HG03575 (cell line): ENCODE measurements around the gene TBC1D1.
"Not testable (repeated sequence)": the region's sequence is repeated elsewhere in the genome, so short reads cannot be mapped to it uniquely, and the experiment has no call there.

Experiments used
- ATAC-seq: cut with Tn5 transposase; IDR thresholded peaks from one replicate; pipeline ENCODE4 v1.9.1; 2021; ENCODE audit not compliant: unreplicated experiment, insufficient number of reproducible peaks, low FRiP score; ENCODE audit errors: extremely low read depth

The TBC1D1 gene

DNA sequence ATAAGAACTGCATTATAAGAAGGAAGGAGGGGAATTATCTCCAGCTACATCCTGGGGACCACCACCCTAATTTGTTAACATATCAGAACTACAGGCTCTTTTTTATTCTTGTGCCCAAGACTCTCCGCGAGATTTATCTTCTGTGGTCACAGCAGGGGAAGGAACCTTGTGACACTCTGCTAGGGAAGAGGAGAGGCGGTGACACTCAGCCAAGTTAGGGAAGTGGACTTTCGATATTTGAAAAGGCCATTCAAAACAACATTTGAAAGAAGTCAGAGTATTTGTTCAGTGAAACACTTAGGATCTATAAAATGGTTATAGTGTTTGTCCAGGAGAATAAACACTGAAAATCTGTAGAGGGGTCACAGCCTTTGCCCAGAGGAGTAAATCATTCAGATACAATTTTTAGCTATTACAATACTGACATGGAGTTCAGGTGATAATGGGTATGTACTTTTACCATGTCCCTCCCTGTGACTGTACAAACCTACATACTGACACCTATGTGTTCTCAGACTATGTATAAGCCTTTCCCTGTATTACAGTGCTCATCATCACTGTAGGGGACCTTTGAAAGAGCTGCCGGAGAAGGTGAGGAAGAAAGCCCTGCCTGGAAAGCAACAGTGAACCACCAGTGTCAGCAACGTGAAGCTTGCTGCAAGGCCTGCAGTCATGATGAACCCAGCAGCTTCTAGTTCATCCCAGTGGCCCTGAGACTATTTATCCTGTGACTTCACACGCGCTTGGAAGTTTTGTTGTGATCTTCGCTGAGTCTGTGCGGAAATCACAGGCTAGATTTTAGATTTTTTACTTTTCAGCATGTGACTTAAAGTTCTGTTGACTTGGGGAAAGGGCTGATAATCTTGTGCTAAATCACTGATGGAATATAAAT is 60.8 kb downstream of the TBC1D1 start:
- no peak for ATAC-seq

DNA sequence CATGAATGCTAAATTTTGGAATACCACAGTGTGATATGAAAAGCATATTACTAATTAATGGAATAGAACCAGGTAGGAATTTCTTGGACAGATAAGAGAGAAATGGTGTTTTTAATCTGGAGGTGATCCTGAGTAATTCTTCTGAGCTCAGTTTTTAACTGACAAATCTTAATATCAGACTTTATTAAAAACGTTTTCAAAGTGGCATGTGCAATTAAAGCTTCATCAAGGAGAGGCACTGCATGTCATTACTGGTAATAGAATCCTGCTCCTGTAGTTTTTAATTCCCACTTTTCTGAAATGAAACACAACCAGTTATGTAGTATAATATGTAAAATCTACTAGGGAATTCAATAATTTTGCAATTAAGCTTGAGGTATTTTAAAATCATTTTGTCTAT is 62.3 kb downstream of the TBC1D1 start:
- no peak for ATAC-seq

DNA sequence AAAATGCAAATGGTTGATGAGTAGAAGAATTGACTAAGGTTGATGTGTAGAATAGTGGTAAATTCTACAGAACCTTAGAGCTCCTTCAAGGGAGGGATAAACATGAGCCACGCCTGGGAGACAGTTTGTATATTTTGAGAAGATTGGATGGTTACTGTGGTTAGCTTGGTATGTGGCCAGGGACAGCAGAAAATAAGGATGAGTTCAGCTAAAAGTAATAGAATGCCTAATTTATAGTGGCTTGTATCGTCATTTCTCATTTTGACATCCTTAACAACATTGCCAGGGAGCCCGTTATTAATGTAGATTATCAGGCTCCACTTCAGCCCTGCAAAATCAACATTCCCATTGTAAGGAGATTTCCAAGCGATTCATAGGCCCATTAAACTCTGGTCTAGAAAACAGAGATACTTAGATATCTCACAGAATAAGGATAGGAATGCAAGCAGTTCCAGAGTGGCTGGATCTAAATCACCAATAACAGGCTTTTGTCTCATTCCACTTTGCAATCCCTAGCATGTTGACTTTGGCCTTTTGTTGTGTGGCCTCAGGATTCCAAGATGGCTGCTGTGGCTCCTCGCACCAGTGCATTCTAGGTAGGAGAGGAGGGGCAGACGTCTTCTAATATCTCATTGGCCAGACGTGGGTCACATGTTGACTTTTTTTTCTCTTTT is 62.9 kb downstream of the TBC1D1 start:
- ATAC-seq: no peak

DNA sequence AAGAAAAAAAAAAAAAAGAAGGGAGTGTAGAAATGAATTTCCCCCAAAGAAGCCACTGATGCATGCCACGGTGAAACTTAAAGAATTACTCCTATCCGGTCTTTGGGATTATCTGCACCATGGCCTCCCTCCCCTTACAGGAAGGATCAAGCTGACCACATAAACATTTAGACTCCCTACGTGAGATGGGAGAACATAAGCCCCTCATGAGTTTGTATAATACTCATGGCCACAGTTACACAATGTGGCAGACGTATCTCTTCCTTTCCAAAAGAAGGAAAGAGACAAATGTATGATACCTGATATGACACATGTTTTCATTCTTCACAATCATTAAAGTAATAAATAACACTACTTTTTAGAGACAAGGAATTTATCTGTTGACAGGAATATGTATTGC is 66.1 kb downstream of the TBC1D1 start:
- ATAC-seq: no peak

DNA sequence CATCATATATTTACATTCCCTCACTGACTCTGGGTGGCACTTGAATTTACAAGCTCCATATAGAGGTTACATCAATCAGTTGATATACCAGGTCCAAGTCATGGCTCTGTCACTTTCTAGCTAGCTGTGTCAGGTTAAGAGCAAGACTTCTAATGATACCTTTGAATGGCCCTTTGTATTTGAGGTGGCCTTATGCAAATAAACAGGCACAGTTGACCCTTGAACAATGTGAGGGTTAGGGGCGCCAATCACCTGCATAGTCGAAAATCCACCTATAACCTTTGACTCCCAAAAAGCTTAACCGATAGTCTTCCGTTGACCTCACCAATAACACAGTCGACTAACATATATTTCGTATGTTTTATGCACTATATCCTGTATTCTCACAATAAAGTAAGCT is 68.0 kb downstream of the TBC1D1 start:
- no peak for ATAC-seq

DNA sequence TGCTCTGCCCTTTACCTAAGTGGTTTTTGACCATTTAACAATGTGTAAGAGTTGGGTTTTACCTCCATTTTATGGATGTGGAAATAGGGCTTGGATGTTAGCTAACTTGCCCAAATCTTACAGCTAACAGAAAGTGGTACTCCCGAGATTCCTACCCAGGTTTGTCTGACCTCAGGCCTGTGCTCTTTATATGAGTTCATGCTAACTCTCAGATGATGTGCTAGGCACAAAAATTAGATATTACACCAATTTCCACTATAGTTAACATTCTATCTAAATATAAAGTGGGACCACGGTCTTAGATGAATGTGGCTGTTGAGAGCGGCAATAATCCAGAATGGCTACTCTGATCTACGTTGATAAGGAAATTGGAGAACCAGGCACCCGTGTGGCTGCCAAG is 69.2 kb downstream of the TBC1D1 start, which contains the start of gene PTTG2:
Gene PTTG2, plus strand, starts transcription at position 301 of the 400 bp plus-strand sequence. Its CDS starts 37 bp downstream, at position 338.
- ATAC-seq: no peak

DNA sequence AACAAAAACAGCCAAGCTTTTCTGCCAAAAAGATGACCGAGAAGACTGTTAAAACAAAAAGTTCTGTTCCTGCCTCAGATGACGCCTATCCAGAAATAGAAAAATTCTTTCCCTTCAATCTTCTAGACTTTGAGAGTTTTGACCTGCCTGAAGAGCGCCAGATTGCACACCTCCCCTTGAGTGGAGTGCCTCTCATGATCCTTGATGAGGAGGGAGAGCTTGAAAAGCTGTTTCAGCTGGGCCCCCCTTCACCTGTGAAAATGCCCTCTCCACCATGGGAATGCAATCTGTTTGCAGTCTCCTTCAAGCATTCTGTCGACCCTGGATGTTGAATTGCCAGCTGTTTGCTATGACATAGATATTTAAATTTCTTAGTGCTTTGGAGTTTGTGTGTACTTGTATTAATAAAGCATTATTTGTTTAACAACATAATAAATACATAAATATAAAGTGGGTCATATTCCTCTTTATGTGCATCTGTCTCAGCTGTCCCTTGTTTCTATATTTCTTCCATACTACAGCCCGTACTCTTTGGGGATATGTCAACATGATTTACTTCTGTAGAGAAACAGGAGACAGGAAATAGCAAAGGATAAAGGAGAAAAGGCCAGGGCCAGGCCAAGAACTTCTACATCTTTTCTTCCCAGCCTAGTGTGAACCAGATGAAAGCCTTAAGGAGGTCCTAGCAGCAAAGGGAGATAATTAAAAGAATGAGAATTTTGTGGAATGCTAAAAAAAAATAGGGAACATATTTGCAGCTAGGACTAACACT is 70.0 kb downstream of the TBC1D1 start:
- no peak for ATAC-seq

DNA sequence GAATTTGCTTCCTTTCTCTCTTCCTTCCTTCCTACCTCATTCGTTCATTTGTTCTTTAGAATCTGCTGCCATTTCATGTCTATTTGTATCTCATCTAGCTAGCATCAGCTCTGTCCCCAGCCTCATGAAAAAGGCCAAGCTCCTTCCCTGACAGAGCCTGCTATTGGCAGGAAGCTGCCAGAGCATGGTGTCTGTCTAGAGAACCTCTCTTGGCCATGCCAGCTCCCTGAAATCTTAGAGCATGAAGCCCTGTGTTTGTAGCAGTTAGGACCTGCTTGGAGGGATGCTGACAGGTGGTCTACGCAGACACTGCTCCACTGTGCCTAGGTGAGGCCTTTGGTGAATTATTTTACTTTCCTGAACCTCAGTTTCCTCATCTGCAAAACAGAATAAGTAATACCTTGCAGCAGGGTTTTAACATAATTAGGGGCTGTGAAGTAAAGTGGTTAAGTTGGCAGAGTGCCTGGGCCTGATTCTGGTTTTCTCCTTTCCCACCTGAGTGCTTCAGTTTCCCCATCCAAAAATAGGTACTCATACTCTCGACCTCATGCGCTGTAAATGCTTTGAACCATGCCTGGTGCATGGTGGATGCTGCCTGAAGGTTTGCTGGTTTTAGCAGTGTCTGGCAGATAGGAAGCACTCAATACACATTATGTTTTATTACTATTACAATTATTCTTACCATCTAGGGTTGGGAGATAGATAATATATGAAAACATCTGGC is 74.0 kb downstream of the TBC1D1 start:
- ATAC-seq: peak; percentile 66

DNA sequence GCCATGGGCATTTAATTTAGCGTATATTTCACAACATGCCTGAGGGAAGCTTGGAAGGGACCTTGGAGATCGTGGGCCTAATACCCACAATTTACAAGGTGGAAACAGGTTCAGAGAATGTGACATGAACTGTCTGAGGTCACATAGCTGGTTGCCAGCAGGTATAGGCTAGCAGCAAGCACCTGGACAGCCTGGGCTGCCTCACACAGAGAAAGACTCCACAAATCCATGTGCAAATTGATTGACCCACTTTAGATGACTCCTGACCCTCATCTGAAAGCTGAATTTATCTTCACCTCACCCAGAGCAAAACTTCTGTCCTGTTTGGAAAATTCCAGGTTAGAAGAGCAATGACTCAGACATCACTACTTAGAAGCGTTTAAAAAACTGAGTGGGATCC is 75.2 kb downstream of the TBC1D1 start:
- ATAC-seq: no peak

DNA sequence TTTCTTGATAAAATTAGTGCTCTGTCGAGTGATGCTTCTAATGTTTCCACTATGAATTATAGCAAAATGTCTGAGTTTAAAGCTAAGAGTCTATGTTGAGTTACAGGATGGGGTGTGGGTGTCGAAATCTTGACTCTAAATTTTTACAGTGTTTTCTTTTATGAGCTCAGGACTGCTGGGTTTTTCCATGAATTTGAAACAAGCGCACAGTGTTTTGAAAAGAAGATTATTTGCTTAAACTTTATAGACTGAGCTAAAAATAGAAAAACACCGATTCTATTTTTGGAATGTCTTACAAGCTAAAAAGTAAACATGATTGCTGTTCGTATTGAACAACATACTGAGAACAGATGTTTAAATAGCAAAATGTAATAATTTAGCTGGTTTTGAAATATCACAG is 76.9 kb downstream of the TBC1D1 start:
- ATAC-seq: no peak

DNA sequence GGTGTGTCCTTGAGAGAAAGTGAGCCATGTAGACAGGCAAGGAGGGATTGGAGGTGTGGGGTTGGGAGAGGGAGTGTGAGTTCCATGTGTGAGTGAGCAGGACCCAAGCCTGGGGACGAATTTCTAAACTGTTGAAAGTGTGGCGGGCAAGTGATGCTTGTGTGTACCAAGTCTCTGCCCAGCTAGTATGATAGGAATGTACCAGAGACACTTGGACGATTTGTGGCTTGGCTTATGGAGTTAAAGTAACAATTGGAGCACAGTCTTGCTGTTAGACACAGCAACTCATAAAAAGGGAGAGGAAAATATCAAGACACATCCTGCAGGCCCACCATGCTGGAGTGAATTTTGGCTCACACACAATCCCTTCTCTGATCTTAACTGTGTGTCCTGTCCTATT is 77.9 kb downstream of the TBC1D1 start:
- no peak for ATAC-seq

DNA sequence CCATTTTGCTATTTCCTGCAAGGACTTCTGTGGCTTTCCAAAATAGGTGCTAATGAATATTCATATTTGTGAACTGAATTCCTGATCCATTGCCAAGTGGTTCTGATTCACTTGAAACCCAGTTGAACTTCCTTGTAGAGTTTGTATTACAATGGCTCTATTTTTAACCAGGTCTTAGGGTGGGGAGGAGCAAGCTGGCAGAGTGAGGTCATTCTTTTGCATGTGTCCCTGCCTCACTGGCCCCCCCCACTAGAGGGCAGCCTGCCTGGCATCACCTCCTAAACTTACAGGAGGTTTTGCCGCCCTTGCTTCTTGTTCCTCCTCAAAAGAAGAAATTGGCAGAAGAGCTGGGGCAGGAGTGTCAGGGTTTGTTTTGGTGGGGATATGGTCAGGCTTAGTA is 79.8 kb downstream of the TBC1D1 start:
- no peak for ATAC-seq

DNA sequence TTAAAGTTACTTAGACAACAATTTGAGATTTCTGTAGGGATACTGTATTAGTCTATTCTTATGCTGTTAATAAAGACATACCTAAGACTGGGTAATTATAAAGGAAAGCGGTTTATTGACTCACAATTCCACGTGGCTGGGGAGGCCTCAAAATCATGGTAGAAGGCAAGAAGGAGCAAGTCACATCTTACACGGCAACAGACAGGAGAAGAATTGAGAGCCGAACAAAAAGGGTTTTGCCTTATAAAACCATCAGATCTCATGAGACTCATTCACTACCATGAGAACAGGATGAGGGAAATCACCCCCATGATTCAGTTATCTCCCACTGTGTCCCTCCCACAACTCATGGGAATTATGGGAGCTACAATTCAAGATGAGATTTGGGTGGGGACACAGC is 80.3 kb downstream of the TBC1D1 start:
- ATAC-seq: no peak

DNA sequence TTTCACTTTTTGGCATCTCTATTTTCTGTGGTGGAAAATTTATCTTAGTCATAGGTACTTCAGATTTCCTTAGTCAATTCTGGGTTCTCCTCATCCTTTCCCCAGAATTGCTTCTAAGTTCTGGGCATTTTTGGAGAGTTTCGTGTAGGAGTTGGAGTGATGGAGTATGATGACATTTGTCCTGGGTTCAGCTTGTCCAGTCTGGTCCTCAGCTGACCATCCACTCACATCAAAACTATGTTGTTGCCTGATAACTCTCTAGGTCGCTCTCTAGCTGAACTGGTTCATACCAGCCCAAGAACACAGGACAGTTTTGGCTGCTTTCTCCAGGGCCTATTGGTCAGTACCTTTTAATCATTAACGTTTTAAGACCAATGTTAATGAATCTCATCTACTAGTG is 82.6 kb downstream of the TBC1D1 start:
- ATAC-seq: no peak

DNA sequence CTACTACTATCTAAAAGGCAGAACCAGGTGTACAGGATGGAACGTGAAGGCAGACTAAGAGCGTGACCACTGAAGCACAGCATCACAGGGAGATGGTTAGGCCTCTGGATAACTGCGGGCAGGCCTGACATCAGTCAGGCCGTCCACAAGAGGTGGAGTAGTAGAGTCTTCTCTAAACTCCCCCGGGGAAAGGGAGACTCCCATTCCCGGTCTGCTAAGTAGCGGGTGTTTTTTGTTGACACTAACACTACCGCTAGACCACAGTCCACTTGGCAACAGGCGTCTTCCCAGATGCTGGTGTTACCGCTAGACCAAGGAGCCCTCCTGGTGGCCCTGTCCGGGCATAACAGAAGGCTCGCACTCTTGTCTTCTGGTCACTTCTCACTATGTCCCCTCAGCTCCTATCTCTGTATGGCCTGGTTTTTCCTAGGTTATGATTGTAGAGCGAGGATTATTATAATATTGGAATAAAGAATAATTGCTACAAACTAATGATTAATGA is 84.5 kb downstream of the TBC1D1 start:
- not testable (repeated sequence) for ATAC-seq

DNA sequence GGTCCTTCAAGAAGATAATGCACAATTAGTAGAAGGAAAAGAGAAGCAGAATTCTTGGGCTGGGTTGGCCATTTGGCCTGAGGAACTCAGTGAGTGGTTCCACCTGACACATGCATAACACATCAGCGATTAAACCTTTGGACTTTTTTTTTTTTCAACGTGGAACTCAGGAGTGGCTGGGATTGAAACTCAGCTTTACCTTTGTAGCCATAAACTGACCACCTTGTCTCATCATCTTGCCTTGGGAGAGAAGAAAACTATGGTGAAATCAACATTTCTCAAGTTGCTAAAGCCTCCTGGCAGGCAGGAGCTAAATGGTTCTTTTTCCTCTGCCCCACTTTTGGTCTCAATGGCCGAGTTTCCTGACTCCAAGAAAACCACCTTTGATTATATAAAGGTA is 85.6 kb downstream of the TBC1D1 start:
- no peak for ATAC-seq

DNA sequence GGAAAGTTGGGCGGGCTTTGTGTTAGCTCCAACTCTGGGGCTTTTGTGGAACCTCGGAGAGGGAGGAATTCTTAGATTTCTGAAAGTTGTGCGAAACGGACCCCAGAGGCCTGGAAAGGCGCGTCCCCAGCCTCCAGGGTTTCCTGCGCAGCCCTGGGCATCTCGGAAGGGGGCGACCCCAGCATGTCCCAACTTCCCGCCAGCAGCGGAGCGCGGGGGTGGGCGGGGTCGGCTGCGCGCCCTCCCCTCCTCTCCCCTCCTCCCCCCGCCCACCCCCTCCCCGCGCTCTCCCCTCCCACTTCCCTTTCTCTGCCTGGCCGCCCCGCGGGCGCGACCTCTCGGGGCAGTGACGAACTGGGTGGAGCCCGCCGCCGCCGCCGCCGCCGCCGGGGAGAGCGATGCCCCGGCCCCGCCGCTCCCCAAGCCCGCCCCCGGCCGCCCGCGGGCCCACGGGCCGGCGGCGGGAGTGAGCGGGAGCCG is 86.1 kb downstream of the TBC1D1 start:
- ATAC-seq: no peak

DNA sequence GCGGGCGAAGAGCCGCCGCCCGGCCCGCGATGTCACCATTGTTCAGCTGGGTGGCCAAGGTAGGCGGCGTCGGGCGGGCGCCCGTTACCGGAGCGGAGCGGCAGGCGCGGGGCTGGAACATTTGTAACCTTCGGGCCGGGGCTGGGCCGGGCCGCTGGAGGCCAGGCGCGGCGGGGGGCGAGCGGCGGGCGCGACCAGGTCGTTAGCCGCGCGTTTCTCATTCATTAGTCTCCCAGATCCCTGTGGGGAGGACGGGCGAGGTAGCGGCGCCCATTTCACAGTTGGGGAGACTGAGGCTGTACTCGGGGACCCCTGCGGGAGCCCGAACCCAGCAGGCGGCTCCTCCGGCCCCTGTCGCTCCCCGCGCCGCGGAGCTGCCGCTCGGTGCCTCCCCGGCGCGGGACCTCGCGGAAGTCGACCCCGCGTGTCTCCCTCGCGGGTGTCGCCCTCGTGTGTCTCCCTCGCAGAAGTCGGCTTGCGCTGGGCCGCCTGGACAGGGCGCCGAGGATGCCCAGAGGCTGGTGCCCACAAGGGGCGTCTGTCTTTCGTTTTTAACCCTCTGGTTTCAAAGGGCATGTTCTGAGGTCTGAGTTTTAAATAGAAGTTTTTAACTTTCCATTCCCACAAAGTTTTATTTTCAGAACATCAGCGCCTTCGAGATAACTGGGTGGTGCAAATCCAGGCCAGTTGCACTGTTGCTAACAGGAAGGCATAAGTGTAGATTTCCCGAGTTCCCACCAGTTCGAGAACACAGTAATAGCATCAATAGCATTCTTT is 86.8 kb downstream of the TBC1D1 start:
- ATAC-seq: no peak
